GM23338 (cell line): ENCODE measurements around the gene ATF5. TPM values are rescaled to one million over a fixed set of nuclear protein-coding genes. Genes with fewer than 3 reads are reported as not detected.
A peak's percentile ranks its signal among the peaks of the same experiment; 100 is the strongest.

ENCODE experiments used
- ATAC-seq: fragments of 200-7000 bp; cut with Tn5 transposase; 3 replicates; pipeline ENCODE4 v1.9.1; 2020
- DNase-seq: peaks from one replicate; pipeline ENCODE4 v3.0.0-alpha.2; 2015; ENCODE audit warnings: low spot score
- H2AFZ ChIP-seq: fragments of 200-600 bp; sonication (generic); 2 replicates; pipeline ENCODE4 v1.8.0; 2016; ENCODE audit warnings: antibody characterized with exemption, mild to moderate bottlenecking, moderate library complexity
- H3F3A ChIP-seq: fragments of 200-600 bp; sonication (generic); replicated peaks from 2 replicates; pipeline ENCODE4 v1.8.0; 2017; ENCODE audit warnings: antibody characterized with exemption, mixed run types, low read depth
- H3K27ac ChIP-seq: fragments of 200-600 bp; sonication (generic); 2 replicates; pipeline ENCODE4 v1.6.1; 2016; ENCODE audit warnings: low read depth
- H3K27me3 ChIP-seq: fragments of 200-600 bp; sonication (generic); 2 replicates; pipeline ENCODE4 v1.8.0; 2016; ENCODE audit warnings: mild to moderate bottlenecking, mixed run types, moderate library complexity; ENCODE audit not compliant: insufficient read depth
- H3K36me3 ChIP-seq: fragments of 200-600 bp; sonication (generic); 2 replicates; pipeline ENCODE4 v1.8.0; 2016; ENCODE audit warnings: mild to moderate bottlenecking; ENCODE audit not compliant: insufficient read depth
- H3K4me1 ChIP-seq: fragments of 200-600 bp; sonication (generic); 2 replicates; pipeline ENCODE4 v1.8.0; 2016; ENCODE audit warnings: mild to moderate bottlenecking, moderate library complexity; ENCODE audit not compliant: insufficient read depth
- H3K4me2 ChIP-seq: fragments of 200-600 bp; sonication (generic); 2 replicates; pipeline ENCODE4 v1.7.1; 2017; ENCODE audit warnings: mixed run types
- H3K4me3 ChIP-seq: fragments of 200-600 bp; sonication (generic); 2 replicates; pipeline ENCODE4 v1.6.1; 2016; ENCODE audit warnings: mixed run types
- H3K79me2 ChIP-seq: fragments of 200-600 bp; sonication (generic); replicated peaks from 2 replicates; pipeline ENCODE4 v1.8.0; 2017; ENCODE audit warnings: mild to moderate bottlenecking; ENCODE audit not compliant: insufficient read depth
- H3K9me2 ChIP-seq: fragments of 200-600 bp; sonication (generic); 2 replicates; pipeline ENCODE4 v1.8.0; 2017; ENCODE audit not compliant: insufficient read depth
- H4K20me1 ChIP-seq: fragments of 200-600 bp; sonication (generic); replicated peaks from 2 replicates; pipeline ENCODE4 v1.8.0; 2017; ENCODE audit warnings: mild to moderate bottlenecking; ENCODE audit not compliant: insufficient read depth
- H3K27ac Mint-ChIP-seq: 2 replicates; pipeline ENCODE4 v1.8.0; 2020; ENCODE audit warnings: inconsistent platforms, mild to moderate bottlenecking, moderate library complexity, mixed read lengths
- H3K27me3 Mint-ChIP-seq: 3 replicates; pipeline ENCODE4 v1.8.0; 2022; ENCODE audit warnings: low read depth, mild to moderate bottlenecking, moderate library complexity, mixed read lengths, inconsistent platforms; ENCODE audit not compliant: insufficient read depth, poor library complexity
- H3K36me3 Mint-ChIP-seq: 3 replicates; pipeline ENCODE4 v1.8.0; 2021; ENCODE audit warnings: low read depth, mild to moderate bottlenecking, inconsistent platforms, moderate library complexity, mixed read lengths
- H3K4me1 Mint-ChIP-seq: 3 replicates; pipeline ENCODE4 v1.8.0; 2020; ENCODE audit warnings: mild to moderate bottlenecking, inconsistent platforms, mixed read lengths
- H3K4me3 Mint-ChIP-seq: 3 replicates; pipeline ENCODE4 v1.8.0; 2021; ENCODE audit warnings: moderate library complexity, mild to moderate bottlenecking, inconsistent platforms, mixed read lengths
- H3K9me3 Mint-ChIP-seq: 3 replicates; pipeline ENCODE4 v1.8.0; 2020; ENCODE audit warnings: moderate library complexity, mild to moderate bottlenecking, inconsistent platforms, mixed read lengths
- CREB1 ChIP-seq: fragments of 250-450 bp; sonication (Bioruptor Pico); IDR thresholded peaks from 2 replicates; pipeline ENCODE4 v1.5.0; 2020; ENCODE audit warnings: low read depth, mild to moderate bottlenecking, moderate library complexity
- EZH2 ChIP-seq: fragments of 200-600 bp; sonication (generic); IDR thresholded peaks from one replicate; pipeline ENCODE4 v1.8.0; 2017; ENCODE audit warnings: antibody characterized with exemption, mild to moderate bottlenecking, low read depth; ENCODE audit not compliant: unreplicated experiment
- EZH2phosphoT487 ChIP-seq: fragments of 200-600 bp; sonication (generic); IDR thresholded peaks from one replicate; pipeline ENCODE4 v1.8.1; 2018; ENCODE audit warnings: antibody characterized with exemption; ENCODE audit not compliant: unreplicated experiment
- JUNB ChIP-seq: IDR thresholded peaks from one replicate; pipeline ENCODE4 v1.6.1; 2016; ENCODE audit warnings: antibody characterized with exemption; ENCODE audit not compliant: unreplicated experiment
- NANOG ChIP-seq: IDR thresholded peaks from 2 replicates; pipeline ENCODE4 v1.6.1; 2016; ENCODE audit warnings: antibody characterized with exemption, borderline replicate concordance
- POLR2AphosphoS5 ChIP-seq: IDR thresholded peaks from 2 replicates; pipeline ENCODE4 v1.6.1; 2016; ENCODE audit warnings: antibody characterized with exemption, low read depth
- STAT1 ChIP-seq: IDR thresholded peaks from one replicate; pipeline ENCODE4 v1.6.1; 2016; ENCODE audit warnings: antibody characterized with exemption; ENCODE audit not compliant: unreplicated experiment
- ZNF114 ChIP-seq: fragments of 250-450 bp; sonication (Bioruptor Pico); IDR thresholded peaks from 2 replicates; pipeline ENCODE4 v1.5.0; 2020; ENCODE audit warnings: mild to moderate bottlenecking, moderate library complexity
- ZNF331 ChIP-seq: fragments of 250-450 bp; sonication (Bioruptor Pico); IDR thresholded peaks from 2 replicates; pipeline ENCODE4 v1.5.0; 2020; ENCODE audit warnings: low read depth, mild to moderate bottlenecking, moderate library complexity
- polyA plus RNA-seq: library from polyadenylated mRNA; unstranded; fragments of >200 nt; fragmentation: Nextera tagmentation; extraction: Ambion mirVana; gene quantifications from 2 replicates; pipeline ENCODE4 v1.2.1, GENCODE V29; 2016
- total RNA-seq: library from RNA; depleted of rRNA; stranded (reverse); fragments of >200 nt; shearing (Covaris generic); gene quantifications from 2 replicates; pipeline ENCODE4 v1.2.3, GENCODE V29; 2014
- TF ChIP-seq, protein P1 (sequence below): fragments of 250-450 bp; sonication (Bioruptor Pico); IDR thresholded peaks from 2 replicates; pipeline ENCODE4 v1.5.0; 2020; ENCODE audit warnings: mild to moderate bottlenecking, moderate library complexity
- TF ChIP-seq, protein P2 (sequence below), 2 experiments: fragments of 200-600 bp in 1 of 2; sonication (generic) in 1 of 2; conservative IDR thresholded peaks; 2 replicates each; pipeline versions ENCODE4 v1.5.1 to v1.6.1; 2016 to 2017; ENCODE audit warnings: antibody characterized with exemption in 2 of 2, low read depth in 2 of 2, mild to moderate bottlenecking in 2 of 2, moderate library complexity in 1 of 2
- TF ChIP-seq, protein P3 (sequence below): IDR thresholded peaks from 2 replicates; pipeline ENCODE4 v1.6.1; 2016; ENCODE audit warnings: antibody characterized with exemption
- TF ChIP-seq, protein P4 (sequence below): IDR thresholded peaks from one replicate; pipeline ENCODE4 v1.6.1; 2018; ENCODE audit warnings: antibody characterized with exemption; ENCODE audit not compliant: unreplicated experiment

The ATF5 gene
- total and polyA plus RNA-seq, 2 experiments from 2014 or later = 7.4 to 9.6 TPM

DNA sequence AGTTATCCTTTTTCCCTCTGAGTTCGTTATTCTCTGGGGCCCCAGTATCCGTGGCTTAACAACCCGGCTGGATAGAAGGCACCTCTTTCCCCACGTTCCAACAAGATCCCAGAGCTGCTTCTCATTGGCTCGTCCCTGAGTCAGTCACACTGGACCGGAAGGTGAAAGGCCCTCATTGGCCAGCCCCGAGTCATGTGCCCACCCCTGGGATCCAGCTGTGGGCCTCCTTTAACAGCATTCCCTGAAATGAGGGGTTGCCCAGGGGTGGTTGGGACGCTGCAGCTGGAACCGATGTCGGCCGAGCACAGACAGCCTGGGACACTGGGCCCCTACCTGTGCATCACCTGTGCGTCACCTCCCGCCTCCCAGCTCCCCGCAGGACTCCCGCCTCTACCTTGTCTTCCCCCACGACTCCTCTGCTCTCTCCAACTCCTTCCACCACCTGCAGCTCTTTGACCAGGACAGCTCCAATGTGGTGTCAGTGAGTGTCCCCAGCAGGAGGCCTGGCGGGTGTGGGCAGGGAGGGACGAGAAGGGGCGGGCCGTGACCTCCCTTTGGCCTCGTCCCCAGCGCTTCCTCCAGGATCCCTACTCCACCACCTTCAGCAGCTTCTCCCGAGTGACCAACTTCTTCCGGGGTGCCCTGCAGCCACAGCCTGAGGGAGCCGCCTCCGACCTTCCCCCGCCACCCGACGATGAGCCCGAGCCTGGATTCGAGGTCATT, 47.2 kb upstream of the ATF5 start:
- DNase-seq = peak; percentile 74
- H3K79me2 ChIP-seq = peaks cover 19% of the 10 kb centered on the region
- H3K27me3 ChIP-seq = no peaks in the 10 kb centered on the region
- no peak overlapping the region for H3K27ac ChIP-seq
- H3K4me1 Mint-ChIP-seq = peaks cover 17% of the 10 kb centered on the region; the same call in 2 of the 3 replicates
- ATAC-seq = no peak
- no peak overlapping the region for H2AFZ ChIP-seq
- H3K9me3 Mint-ChIP-seq = peaks cover 3% of the 10 kb centered on the region; the same call in 1 of the 3 replicates
- no peak overlapping the region for H3K4me2 ChIP-seq
- peaks cover 9% of the 10 kb centered on the region; the same call in 1 of the 2 replicates for H3K4me1 ChIP-seq
- H3K4me3 Mint-ChIP-seq = no peak overlapping the region; the same call in 2 of the 3 replicates
- peaks cover 10% of the 10 kb centered on the region for H3K27me3 Mint-ChIP-seq
- H3K27ac Mint-ChIP-seq = peak overlapping the region; percentile 81; the same call in 1 of the 2 replicates
- no peak overlapping the region for H3K4me3 ChIP-seq
- TF ChIP-seq ZNF331 (CRISPR knock-in tag) (no peak), ZNF114 (CRISPR knock-in tag) (no peak), JUNB (no peak), EZH2phosphoT487 (no peak), CREB1 (CRISPR knock-in tag) (no peak), NANOG (no peak), EZH2 (no peak), POLR2AphosphoS5 (no peak), STAT1 (no peak)
- TF ChIP-seq, protein P1, sequence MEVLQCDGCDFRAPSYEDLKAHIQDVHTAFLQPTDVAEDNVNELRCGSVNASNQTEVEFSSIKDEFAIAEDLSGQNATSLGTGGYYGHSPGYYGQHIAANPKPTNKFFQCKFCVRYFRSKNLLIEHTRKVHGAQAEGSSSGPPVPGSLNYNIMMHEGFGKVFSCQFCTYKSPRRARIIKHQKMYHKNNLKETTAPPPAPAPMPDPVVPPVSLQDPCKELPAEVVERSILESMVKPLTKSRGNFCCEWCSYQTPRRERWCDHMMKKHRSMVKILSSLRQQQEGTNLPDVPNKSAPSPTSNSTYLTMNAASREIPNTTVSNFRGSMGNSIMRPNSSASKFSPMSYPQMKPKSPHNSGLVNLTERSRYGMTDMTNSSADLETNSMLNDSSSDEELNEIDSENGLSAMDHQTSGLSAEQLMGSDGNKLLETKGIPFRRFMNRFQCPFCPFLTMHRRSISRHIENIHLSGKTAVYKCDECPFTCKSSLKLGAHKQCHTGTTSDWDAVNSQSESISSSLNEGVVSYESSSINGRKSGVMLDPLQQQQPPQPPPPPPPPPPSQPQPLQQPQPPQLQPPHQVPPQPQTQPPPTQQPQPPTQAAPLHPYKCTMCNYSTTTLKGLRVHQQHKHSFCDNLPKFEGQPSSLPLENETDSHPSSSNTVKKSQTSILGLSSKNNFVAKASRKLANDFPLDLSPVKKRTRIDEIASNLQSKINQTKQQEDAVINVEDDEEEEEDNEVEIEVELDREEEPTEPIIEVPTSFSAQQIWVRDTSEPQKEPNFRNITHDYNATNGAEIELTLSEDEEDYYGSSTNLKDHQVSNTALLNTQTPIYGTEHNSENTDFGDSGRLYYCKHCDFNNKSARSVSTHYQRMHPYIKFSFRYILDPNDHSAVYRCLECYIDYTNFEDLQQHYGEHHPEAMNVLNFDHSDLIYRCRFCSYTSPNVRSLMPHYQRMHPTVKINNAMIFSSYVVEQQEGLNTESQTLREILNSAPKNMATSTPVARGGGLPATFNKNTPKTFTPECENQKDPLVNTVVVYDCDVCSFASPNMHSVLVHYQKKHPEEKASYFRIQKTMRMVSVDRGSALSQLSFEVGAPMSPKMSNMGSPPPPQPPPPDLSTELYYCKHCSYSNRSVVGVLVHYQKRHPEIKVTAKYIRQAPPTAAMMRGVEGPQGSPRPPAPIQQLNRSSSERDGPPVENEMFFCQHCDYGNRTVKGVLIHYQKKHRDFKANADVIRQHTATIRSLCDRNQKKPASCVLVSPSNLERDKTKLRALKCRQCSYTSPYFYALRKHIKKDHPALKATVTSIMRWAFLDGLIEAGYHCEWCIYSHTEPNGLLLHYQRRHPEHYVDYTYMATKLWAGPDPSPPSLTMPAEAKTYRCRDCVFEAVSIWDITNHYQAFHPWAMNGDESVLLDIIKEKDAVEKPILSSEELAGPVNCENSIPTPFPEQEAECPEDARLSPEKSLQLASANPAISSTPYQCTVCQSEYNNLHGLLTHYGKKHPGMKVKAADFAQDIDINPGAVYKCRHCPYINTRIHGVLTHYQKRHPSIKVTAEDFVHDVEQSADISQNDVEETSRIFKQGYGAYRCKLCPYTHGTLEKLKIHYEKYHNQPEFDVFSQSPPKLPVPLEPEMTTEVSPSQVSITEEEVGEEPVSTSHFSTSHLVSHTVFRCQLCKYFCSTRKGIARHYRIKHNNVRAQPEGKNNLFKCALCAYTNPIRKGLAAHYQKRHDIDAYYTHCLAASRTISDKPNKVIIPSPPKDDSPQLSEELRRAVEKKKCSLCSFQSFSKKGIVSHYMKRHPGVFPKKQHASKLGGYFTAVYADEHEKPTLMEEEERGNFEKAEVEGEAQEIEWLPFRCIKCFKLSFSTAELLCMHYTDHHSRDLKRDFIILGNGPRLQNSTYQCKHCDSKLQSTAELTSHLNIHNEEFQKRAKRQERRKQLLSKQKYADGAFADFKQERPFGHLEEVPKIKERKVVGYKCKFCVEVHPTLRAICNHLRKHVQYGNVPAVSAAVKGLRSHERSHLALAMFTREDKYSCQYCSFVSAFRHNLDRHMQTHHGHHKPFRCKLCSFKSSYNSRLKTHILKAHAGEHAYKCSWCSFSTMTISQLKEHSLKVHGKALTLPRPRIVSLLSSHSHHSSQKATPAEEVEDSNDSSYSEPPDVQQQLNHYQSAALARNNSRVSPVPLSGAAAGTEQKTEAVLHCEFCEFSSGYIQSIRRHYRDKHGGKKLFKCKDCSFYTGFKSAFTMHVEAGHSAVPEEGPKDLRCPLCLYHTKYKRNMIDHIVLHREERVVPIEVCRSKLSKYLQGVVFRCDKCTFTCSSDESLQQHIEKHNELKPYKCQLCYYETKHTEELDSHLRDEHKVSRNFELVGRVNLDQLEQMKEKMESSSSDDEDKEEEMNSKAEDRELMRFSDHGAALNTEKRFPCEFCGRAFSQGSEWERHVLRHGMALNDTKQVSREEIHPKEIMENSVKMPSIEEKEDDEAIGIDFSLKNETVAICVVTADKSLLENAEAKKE (CRISPR knock-in tag) = no peak
- TF ChIP-seq, protein P2, sequence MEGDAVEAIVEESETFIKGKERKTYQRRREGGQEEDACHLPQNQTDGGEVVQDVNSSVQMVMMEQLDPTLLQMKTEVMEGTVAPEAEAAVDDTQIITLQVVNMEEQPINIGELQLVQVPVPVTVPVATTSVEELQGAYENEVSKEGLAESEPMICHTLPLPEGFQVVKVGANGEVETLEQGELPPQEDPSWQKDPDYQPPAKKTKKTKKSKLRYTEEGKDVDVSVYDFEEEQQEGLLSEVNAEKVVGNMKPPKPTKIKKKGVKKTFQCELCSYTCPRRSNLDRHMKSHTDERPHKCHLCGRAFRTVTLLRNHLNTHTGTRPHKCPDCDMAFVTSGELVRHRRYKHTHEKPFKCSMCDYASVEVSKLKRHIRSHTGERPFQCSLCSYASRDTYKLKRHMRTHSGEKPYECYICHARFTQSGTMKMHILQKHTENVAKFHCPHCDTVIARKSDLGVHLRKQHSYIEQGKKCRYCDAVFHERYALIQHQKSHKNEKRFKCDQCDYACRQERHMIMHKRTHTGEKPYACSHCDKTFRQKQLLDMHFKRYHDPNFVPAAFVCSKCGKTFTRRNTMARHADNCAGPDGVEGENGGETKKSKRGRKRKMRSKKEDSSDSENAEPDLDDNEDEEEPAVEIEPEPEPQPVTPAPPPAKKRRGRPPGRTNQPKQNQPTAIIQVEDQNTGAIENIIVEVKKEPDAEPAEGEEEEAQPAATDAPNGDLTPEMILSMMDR (conservative IDR thresholded peaks at IDR 0.05; ENCODE audit: low read depth in 2 of 2) = no peak
- TF ChIP-seq, protein P3, sequence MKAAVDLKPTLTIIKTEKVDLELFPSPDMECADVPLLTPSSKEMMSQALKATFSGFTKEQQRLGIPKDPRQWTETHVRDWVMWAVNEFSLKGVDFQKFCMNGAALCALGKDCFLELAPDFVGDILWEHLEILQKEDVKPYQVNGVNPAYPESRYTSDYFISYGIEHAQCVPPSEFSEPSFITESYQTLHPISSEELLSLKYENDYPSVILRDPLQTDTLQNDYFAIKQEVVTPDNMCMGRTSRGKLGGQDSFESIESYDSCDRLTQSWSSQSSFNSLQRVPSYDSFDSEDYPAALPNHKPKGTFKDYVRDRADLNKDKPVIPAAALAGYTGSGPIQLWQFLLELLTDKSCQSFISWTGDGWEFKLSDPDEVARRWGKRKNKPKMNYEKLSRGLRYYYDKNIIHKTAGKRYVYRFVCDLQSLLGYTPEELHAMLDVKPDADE = no peak
- TF ChIP-seq, protein P4, sequence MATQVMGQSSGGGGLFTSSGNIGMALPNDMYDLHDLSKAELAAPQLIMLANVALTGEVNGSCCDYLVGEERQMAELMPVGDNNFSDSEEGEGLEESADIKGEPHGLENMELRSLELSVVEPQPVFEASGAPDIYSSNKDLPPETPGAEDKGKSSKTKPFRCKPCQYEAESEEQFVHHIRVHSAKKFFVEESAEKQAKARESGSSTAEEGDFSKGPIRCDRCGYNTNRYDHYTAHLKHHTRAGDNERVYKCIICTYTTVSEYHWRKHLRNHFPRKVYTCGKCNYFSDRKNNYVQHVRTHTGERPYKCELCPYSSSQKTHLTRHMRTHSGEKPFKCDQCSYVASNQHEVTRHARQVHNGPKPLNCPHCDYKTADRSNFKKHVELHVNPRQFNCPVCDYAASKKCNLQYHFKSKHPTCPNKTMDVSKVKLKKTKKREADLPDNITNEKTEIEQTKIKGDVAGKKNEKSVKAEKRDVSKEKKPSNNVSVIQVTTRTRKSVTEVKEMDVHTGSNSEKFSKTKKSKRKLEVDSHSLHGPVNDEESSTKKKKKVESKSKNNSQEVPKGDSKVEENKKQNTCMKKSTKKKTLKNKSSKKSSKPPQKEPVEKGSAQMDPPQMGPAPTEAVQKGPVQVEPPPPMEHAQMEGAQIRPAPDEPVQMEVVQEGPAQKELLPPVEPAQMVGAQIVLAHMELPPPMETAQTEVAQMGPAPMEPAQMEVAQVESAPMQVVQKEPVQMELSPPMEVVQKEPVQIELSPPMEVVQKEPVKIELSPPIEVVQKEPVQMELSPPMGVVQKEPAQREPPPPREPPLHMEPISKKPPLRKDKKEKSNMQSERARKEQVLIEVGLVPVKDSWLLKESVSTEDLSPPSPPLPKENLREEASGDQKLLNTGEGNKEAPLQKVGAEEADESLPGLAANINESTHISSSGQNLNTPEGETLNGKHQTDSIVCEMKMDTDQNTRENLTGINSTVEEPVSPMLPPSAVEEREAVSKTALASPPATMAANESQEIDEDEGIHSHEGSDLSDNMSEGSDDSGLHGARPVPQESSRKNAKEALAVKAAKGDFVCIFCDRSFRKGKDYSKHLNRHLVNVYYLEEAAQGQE = no peak
- peaks cover 19% of the 10 kb centered on the region; the same call in 1 of the 2 replicates for H3F3A ChIP-seq
- peaks cover 72% of the 10 kb centered on the region for H3K36me3 Mint-ChIP-seq
- H3K9me2 ChIP-seq = no peaks in the 10 kb centered on the region
- peaks cover 39% of the 10 kb centered on the region for H3K36me3 ChIP-seq
- H4K20me1 ChIP-seq = peaks cover 8% of the 10 kb centered on the region
